Endothelial cell of umbilical vein (primary cell): ENCODE measurements around the gene HNRNPM.

Experiments used
- CTCF ChIP-seq, 2 donors: IDR thresholded peaks; 1 replicate in 1 of 2; 2 replicates in 1 of 2; pipeline ENCODE4 v1.5.1; 2011; ENCODE audit warnings: low read length in 2 of 2, mild to moderate bottlenecking in 2 of 2, moderate library complexity in 2 of 2, control low read depth in 1 of 2, inconsistent platforms in 1 of 2, low read depth in 1 of 2; ENCODE audit not compliant: insufficient read depth in 1 of 2; ENCODE audit errors: extremely low read depth in 1 of 2
- EZH2 ChIP-seq: IDR thresholded peaks from 2 replicates; pipeline ENCODE4 v1.6.1; 2012; ENCODE audit warnings: borderline replicate concordance, low read depth, mild to moderate bottlenecking, moderate library complexity, low read length, inconsistent platforms; ENCODE audit not compliant: severe bottlenecking
- FOS ChIP-seq: IDR thresholded peaks from 2 replicates; pipeline ENCODE4 v1.6.1; 2011; ENCODE audit warnings: mild to moderate bottlenecking, low read length, moderate library complexity, borderline replicate concordance; ENCODE audit not compliant: insufficient read depth
- GATA2 ChIP-seq: IDR thresholded peaks from 2 replicates; pipeline ENCODE4 v1.7.0; 2011; ENCODE audit warnings: low read depth, mild to moderate bottlenecking, moderate library complexity, mixed read lengths, low read length; ENCODE audit not compliant: insufficient read length, insufficient read depth
- JUN ChIP-seq: IDR thresholded peaks from 2 replicates; pipeline ENCODE4 v1.6.1; 2011; ENCODE audit warnings: borderline replicate concordance, low read depth; ENCODE audit not compliant: insufficient read length, insufficient read depth
- MAX ChIP-seq: IDR thresholded peaks from 2 replicates; pipeline ENCODE4 v1.6.1; 2011; ENCODE audit not compliant: insufficient read depth, insufficient read length
- MYC ChIP-seq: IDR thresholded peaks from one replicate; pipeline ENCODE4 v1.6.1; 2011; ENCODE audit warnings: mild to moderate bottlenecking, low read depth, low read length
- POLR2A ChIP-seq: IDR thresholded peaks from 2 replicates; pipeline ENCODE4 v1.6.1; 2012; ENCODE audit warnings: low read depth, mild to moderate bottlenecking, control low read depth, low read length
- POLR2AphosphoS5 ChIP-seq: IDR thresholded peaks from 2 replicates; pipeline ENCODE4 v1.6.1; 2012; ENCODE audit warnings: low read depth, mild to moderate bottlenecking, control low read depth, low read length, moderate library complexity; ENCODE audit not compliant: insufficient read depth

DNA sequence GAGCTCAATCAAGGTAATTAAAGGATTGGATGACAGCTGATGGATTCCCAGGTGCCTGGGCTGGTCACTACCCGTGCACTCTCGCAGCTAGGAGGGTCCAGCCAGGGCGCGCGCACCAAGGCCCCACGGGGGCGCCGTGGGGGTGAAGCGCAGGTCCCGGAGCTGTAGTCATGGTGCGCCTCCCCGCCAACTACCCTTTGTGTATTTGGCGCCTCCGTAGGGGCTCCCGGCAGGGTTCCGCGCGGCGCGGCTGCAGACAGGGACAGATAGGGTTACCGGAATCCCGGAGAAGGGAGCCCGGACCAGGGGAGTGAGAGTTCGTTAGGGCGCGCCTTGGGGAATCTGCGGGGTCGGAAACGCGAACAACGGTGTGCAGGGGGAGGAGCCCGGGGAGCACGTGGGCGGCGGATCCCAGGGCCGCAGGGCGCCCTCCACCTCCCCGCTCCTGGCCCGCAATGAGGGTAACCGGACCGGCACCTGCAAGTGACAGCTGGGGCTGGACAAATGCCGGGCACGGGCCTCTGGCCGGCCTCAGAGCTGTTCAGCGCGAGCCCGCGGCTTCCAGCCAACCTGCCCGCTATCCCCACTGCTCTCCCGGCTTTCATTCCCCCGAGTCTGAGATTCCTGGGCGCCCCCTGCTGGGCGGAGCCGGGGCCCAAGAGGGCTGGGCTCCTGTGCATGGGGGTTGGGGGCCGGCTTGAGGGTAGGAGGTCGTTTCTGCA, 61.1 kb downstream of the HNRNPM start:
- TF ChIP-seq MYC, result no peak
- no peak for TF ChIP-seq EZH2
- no peak for TF ChIP-seq POLR2A
- TF ChIP-seq CTCF (IDR thresholded peaks at IDR 0.05; ENCODE audit: extremely low read depth in 1 of 2, insufficient read depth in 1 of 2, low read depth in 1 of 2, low read length in 2 of 2), result peak; percentile 86 to 92
- TF ChIP-seq MAX, result peak; percentile 46
- TF ChIP-seq POLR2AphosphoS5, result peak; percentile 25
- no peak for TF ChIP-seq GATA2
- no peak for TF ChIP-seq JUN
- no peak for TF ChIP-seq FOS
